Mesodermal cell (in vitro differentiated cells): ENCODE measurements around the gene GRPR. TPM values are rescaled to one million over a fixed set of nuclear protein-coding genes. Genes with fewer than 3 reads are reported as not detected.

Source experiments
- H3K27ac ChIP-seq: 2 replicates; pipeline ENCODE4 v1.7.0; 2013; ENCODE audit warnings: mild to moderate bottlenecking, low read depth, low read length, moderate library complexity; ENCODE audit not compliant: severe bottlenecking
- H3K36me3 ChIP-seq: 2 replicates; pipeline ENCODE4 v1.7.1; 2013; ENCODE audit warnings: mild to moderate bottlenecking, low read length, moderate library complexity; ENCODE audit not compliant: control insufficient read depth, insufficient read depth
- H3K4me1 ChIP-seq: one replicate; pipeline ENCODE4 v1.7.1; 2013; ENCODE audit warnings: mild to moderate bottlenecking, low read length; ENCODE audit not compliant: insufficient read depth, control insufficient read depth, poor library complexity, severe bottlenecking
- H3K4me3 ChIP-seq: 2 replicates; pipeline ENCODE4 v1.7.0; 2013; ENCODE audit warnings: low read length, control low read depth, mild to moderate bottlenecking; ENCODE audit not compliant: insufficient read depth, poor library complexity, severe bottlenecking; ENCODE audit errors: extremely low read depth
- H3K9me3 ChIP-seq: 2 replicates; pipeline ENCODE4 v1.7.1; 2013; ENCODE audit warnings: mild to moderate bottlenecking, low read length, moderate library complexity; ENCODE audit not compliant: control insufficient read depth
- WGBS, 2 experiments: methylation state at CpG; one replicate each; pipeline ENCODE4 v1.1.5; 2013; ENCODE audit warnings: missing lambda C conversion rate in 2 of 2; ENCODE audit not compliant: insufficient coverage in 2 of 2; 5-methylcytosine and 5-hydroxymethylcytosine counted together
- polyA plus RNA-seq, 2 experiments: library from polyadenylated mRNA; stranded (reverse); fragments of 50-300 nt; gene quantifications; one replicate each; pipeline ENCODE4 v1.2.3, GENCODE V29; 2013

Gene GRPR
- 2.8 TPM for polyA plus RNA-seq (2013, experiment 1 of 2)
- polyA plus RNA-seq (2013, experiment 2 of 2): 4.7 TPM

DNA sequence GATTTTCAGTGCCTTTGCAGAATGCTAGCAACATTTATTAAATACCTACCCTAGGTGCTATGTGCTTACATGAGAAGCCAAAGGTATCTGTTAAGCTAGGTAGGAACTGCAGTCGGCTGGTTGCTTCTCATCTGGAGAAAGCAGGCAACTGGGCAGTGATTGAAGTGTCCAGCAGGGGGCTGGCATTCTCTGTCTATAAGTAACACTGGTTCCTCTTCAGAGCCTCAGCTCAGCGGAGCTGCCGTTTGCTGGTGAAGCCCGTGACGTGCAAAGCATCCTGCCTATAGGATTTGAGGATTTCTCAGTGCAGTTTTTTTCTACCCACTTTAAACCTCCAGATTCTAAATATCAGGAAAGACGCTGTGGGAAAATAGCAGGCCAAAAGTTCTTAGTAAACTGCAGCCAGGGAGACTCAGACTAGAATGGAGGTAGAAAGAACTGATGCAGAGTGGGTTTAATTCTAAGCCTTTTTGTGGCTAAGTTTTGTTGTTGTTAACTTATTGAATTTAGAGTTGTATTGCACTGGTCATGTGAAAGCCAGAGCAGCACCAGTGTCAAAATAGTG, at the start of gene GRPR:
Gene GRPR, plus strand, starts transcription at position 344 of the 565 bp plus-strand sequence. CDS start 389 bp downstream, outside the sequence.
- no peaks in the 10 kb centered on the region for H3K36me3 ChIP-seq
- H3K9me3 ChIP-seq: no peaks in the 10 kb centered on the region
- whole genome bisulfite sequencing, 2 experiments: 14 to 20% methylated on average over 1 of the region's 6 CpGs
- H3K4me1 ChIP-seq: no peaks in the 10 kb centered on the region
- H3K4me3 ChIP-seq: no peak within 1 kb of the TSS
- H3K27ac ChIP-seq: no peak within 1 kb of the TSS

DNA sequence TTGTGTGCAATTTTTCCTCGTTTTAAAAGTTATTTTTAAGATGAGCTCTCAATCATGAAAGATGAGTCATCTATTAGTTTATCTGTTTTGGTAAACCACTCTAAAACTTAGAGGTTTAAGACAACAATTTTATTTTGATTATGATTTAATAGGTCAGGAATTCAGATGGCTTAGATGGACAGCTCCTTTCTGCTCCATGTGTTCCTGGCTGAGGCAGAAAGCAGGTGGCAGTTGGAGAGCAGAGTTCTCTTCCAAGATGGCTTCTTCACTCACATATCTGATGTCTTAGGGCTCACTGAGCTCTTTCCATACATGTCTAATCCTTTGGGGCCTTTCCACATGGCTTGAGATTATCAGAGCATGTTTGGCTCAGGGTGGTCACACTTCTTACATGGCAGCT, 48.3 kb upstream of the GRPR start:
- no peaks in the 10 kb centered on the region for H3K36me3 ChIP-seq
- no peak overlapping the region for H3K27ac ChIP-seq
- no peak overlapping the region for H3K4me3 ChIP-seq
- no CpG with 5 or more reads among the region's 1 CpG for WGBS, 2 experiments
- no peaks in the 10 kb centered on the region for H3K4me1 ChIP-seq
- no peaks in the 10 kb centered on the region for H3K9me3 ChIP-seq

DNA sequence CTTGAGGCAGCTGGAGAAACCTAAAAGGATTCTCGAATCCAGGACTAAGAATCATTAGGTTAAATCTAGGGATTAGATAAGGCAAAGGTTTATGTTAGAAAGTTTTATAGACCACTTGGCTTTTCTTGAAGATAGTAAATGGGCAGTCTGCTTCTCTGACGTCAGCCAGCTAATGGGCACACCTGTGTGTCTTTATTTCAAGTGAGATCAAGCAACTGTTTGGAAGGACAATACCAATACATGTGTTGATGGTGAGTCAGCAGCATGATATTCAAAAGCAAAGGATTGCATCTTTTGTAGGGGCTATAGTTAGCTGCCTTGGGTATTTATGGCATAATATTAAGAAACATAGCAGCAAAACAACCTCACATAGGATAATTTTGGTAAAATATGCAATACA, 46.5 kb upstream of the GRPR start:
- Histone ChIP-seq H3K4me3 (no peak overlapping the region), H3K36me3 (no peaks in the 10 kb centered on the region), H3K9me3 (no peaks in the 10 kb centered on the region), H3K4me1 (no peaks in the 10 kb centered on the region), H3K27ac (no peak overlapping the region)
- 40 to 75% methylated on average over 1 to 2 of the region's 2 CpGs for WGBS, 2 experiments

DNA sequence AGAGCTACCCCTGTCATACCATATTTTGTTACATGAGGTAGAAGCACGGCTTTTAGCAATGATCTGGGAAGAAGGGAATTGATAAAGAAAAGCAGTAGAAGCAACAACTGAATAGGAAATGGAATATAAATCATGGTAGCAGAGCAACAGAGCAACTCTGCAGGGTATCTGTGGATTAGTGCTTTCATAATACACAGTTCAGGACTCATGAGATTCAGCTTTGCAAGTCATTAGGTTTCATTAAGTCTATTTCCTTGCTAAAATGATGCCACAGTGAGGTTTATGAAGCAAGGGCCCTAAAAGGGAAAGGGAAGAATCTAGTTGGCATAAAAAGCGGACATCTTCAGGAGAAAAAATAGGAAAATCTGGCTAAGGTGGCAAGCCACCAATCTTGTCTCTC, 45.6 kb upstream of the GRPR start:
- Histone ChIP-seq H3K36me3 (no peaks in the 10 kb centered on the region), H3K4me3 (no peak overlapping the region), H3K9me3 (no peaks in the 10 kb centered on the region), H3K27ac (no peak overlapping the region), H3K4me1 (no peaks in the 10 kb centered on the region)
- WGBS, 2 experiments: no CpG with 5 or more reads among the region's 2 CpGs

DNA sequence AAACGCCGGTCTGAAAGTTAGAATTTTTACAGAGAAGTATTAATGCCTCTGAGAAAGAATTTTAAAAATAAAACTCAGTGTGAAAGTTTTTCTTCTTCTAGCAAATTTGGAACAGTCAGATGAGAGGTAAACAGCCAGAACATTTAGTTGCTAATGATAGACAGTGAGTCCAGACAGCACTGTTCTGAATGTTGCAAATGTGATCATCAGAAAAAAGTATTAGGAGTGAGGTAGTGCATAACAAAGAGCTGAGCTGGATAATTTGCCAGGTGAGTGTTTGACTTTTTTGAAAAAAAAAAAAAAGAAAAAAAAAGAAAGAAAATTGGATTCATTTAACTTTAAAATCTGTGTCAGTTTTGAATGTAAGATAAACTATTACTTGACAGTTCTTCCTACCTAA, 42.0 kb upstream of the GRPR start:
- H3K4me1 ChIP-seq: no peaks in the 10 kb centered on the region
- no peaks in the 10 kb centered on the region for H3K36me3 ChIP-seq
- no peaks in the 10 kb centered on the region for H3K9me3 ChIP-seq
- H3K4me3 ChIP-seq: no peak overlapping the region
- H3K27ac ChIP-seq: no peak overlapping the region
- no CpG with 5 or more reads among the region's 2 CpGs for WGBS, 2 experiments

DNA sequence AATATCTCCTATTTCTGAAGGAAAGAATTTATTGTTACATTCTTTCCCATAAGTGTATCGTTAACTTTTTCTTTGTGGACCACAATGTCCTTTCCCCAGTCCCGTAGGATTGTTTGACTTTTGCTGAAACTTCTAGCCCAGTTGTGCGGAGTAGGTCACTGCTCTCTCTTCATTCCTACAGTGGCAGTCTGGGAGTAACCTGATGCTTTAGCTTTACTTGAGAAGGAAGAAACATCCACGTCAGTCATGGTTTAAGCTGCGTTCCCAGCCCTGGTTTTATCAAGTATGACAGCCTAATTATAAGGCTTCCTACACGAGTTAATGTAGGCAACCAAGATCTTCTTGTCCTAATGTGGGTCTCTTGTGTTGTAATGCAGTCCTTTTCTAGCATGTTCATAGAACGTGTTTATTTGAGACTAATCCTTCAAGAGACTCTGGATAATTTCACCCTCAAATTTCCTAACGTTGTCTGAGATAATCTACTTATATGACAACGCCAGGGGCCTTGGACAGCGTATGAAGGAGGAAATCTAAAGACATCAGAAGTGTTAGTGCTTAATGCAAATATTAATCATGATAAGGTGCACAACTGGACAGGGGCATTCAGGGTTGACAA, 40.8 kb upstream of the GRPR start:
- Histone ChIP-seq H3K9me3 (no peaks in the 10 kb centered on the region), H3K4me1 (no peaks in the 10 kb centered on the region), H3K4me3 (no peak overlapping the region), H3K27ac (no peak overlapping the region), H3K36me3 (no peaks in the 10 kb centered on the region)
- WGBS, 2 experiments: 60% methylated on average over 1 of the region's 10 CpGs; no CpG with 5 or more reads in 1 of the 2 experiments

GRCh38 chrX:16087076-16087475, 36.3 kb upstream of the GRPR start:
- H3K4me3 ChIP-seq: no peak overlapping the region
- H3K27ac ChIP-seq: no peak overlapping the region
- H3K9me3 ChIP-seq: no peaks in the 10 kb centered on the region
- 80% methylated on average over 1 of the region's 3 CpGs; no CpG with 5 or more reads in 1 of the 2 experiments for WGBS, 2 experiments
- H3K4me1 ChIP-seq: no peaks in the 10 kb centered on the region
- H3K36me3 ChIP-seq: no peaks in the 10 kb centered on the region

DNA sequence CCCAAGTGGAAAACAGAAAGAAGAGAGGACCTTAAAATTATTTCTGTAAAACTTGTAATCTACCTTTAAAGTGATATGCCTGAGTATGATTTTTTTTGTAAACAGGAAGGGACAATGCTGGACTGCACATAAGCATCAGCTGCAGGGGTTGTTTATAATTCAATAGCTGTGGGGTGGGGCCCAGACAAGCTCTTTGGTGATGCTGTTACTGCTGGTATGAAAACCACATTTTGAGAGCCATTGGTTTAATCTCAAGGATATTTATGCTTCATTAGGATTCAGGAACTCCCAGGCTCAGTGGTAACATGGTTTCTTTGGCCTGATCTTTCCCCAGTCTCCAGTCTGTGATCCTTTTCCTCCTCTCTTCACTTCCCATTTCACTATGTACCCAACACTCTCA, 34.3 kb upstream of the GRPR start:
- H3K9me3 ChIP-seq: no peaks in the 10 kb centered on the region
- H3K4me3 ChIP-seq: no peak overlapping the region
- H3K36me3 ChIP-seq: no peaks in the 10 kb centered on the region
- H3K27ac ChIP-seq: no peak overlapping the region
- no peaks in the 10 kb centered on the region for H3K4me1 ChIP-seq

DNA sequence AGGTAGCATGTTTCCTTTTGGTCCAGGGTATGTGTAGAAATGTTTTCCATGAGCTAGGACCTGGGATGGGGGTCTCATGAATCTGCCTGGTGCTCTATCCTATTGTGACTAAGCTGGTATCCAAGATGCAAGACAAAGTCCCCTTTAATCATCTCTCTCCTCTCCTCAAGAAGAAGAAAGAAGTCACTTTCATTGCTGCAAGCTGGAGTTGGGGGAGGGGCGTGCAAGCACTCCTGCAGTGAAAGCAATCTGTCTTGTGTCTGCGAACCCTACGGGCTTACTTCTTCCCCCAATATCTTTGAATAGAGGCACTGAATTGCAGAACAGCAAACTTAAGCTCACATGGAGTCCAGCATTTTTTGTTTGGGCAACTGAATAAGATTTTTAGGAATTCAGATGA, 27.2 kb upstream of the GRPR start:
- H3K9me3 ChIP-seq: no peaks in the 10 kb centered on the region
- H3K36me3 ChIP-seq: no peaks in the 10 kb centered on the region
- H3K4me1 ChIP-seq: no peaks in the 10 kb centered on the region
- 40% methylated on average over 1 of the region's 3 CpGs; no CpG with 5 or more reads in 1 of the 2 experiments for WGBS, 2 experiments
- H3K4me3 ChIP-seq: no peak overlapping the region
- H3K27ac ChIP-seq: no peak overlapping the region

- no peaks in the 10 kb centered on the region for H3K9me3 ChIP-seq
- H3K36me3 ChIP-seq: no peaks in the 10 kb centered on the region
- H3K4me3 ChIP-seq: no peak overlapping the region
- no peaks in the 10 kb centered on the region for H3K4me1 ChIP-seq
- no CpG with 5 or more reads among the region's 4 CpGs for WGBS, 2 experiments
- H3K27ac ChIP-seq: no peak overlapping the region
These were observed 22.7 kb upstream of the GRPR start for GRCh38 chrX:16100673-16101072.

GRCh38 chrX:16101581-16101980, 21.8 kb upstream of the GRPR start:
- WGBS, 2 experiments: 80 to 82% methylated on average over 1 of the region's 2 CpGs
- H3K36me3 ChIP-seq: no peaks in the 10 kb centered on the region
- H3K9me3 ChIP-seq: no peaks in the 10 kb centered on the region
- H3K4me3 ChIP-seq: no peak overlapping the region
- no peaks in the 10 kb centered on the region for H3K4me1 ChIP-seq
- H3K27ac ChIP-seq: no peak overlapping the region
